ENCODE results near the gene CFAP69. TPM values are rescaled to one million over a fixed set of nuclear protein-coding genes. Genes with fewer than 3 reads are reported as not detected.

The CFAP69 gene
- total and polyA plus RNA-seq, 2 experiments from 2014 or later = 4.9 to 7.9 TPM

DNA sequence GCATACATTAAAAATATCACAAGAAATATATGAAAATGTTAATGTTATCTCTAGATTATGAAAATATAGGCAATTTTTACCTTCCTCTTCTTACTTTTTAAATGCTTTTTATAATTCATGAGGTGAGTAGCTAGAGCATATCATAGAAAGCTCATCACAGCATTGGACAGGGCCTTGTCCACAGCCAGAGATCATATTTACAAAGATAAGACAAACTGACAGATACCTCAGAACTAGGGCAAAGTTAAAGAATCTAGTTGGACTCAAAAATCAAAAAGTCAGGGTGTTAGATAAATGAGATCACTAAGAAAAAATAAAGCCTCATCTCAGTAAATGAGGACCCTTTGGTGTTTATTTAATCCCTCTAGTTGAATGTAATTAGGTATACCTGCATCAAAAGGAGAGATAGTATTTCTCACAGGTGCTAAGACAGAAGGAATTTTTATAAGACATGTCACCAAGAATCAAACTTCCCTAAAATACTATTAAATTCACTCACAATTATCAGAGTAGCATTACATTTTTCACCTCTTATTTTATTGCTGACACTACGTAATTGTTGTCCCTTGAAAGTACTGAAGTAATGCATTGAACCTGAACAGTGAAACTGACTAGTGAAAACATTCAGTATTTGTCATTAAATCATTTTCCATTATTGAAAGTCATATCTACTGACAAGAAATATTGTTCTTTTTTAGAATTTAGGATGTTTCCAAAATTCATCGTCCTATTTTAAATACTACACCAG, 25.6 kb downstream of the CFAP69 start (continued):
- TF ChIP-seq, protein P1, sequence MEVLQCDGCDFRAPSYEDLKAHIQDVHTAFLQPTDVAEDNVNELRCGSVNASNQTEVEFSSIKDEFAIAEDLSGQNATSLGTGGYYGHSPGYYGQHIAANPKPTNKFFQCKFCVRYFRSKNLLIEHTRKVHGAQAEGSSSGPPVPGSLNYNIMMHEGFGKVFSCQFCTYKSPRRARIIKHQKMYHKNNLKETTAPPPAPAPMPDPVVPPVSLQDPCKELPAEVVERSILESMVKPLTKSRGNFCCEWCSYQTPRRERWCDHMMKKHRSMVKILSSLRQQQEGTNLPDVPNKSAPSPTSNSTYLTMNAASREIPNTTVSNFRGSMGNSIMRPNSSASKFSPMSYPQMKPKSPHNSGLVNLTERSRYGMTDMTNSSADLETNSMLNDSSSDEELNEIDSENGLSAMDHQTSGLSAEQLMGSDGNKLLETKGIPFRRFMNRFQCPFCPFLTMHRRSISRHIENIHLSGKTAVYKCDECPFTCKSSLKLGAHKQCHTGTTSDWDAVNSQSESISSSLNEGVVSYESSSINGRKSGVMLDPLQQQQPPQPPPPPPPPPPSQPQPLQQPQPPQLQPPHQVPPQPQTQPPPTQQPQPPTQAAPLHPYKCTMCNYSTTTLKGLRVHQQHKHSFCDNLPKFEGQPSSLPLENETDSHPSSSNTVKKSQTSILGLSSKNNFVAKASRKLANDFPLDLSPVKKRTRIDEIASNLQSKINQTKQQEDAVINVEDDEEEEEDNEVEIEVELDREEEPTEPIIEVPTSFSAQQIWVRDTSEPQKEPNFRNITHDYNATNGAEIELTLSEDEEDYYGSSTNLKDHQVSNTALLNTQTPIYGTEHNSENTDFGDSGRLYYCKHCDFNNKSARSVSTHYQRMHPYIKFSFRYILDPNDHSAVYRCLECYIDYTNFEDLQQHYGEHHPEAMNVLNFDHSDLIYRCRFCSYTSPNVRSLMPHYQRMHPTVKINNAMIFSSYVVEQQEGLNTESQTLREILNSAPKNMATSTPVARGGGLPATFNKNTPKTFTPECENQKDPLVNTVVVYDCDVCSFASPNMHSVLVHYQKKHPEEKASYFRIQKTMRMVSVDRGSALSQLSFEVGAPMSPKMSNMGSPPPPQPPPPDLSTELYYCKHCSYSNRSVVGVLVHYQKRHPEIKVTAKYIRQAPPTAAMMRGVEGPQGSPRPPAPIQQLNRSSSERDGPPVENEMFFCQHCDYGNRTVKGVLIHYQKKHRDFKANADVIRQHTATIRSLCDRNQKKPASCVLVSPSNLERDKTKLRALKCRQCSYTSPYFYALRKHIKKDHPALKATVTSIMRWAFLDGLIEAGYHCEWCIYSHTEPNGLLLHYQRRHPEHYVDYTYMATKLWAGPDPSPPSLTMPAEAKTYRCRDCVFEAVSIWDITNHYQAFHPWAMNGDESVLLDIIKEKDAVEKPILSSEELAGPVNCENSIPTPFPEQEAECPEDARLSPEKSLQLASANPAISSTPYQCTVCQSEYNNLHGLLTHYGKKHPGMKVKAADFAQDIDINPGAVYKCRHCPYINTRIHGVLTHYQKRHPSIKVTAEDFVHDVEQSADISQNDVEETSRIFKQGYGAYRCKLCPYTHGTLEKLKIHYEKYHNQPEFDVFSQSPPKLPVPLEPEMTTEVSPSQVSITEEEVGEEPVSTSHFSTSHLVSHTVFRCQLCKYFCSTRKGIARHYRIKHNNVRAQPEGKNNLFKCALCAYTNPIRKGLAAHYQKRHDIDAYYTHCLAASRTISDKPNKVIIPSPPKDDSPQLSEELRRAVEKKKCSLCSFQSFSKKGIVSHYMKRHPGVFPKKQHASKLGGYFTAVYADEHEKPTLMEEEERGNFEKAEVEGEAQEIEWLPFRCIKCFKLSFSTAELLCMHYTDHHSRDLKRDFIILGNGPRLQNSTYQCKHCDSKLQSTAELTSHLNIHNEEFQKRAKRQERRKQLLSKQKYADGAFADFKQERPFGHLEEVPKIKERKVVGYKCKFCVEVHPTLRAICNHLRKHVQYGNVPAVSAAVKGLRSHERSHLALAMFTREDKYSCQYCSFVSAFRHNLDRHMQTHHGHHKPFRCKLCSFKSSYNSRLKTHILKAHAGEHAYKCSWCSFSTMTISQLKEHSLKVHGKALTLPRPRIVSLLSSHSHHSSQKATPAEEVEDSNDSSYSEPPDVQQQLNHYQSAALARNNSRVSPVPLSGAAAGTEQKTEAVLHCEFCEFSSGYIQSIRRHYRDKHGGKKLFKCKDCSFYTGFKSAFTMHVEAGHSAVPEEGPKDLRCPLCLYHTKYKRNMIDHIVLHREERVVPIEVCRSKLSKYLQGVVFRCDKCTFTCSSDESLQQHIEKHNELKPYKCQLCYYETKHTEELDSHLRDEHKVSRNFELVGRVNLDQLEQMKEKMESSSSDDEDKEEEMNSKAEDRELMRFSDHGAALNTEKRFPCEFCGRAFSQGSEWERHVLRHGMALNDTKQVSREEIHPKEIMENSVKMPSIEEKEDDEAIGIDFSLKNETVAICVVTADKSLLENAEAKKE (CRISPR knock-in tag; IDR thresholded peaks at IDR 0.05) = no peak
- TF ChIP-seq, protein P2, sequence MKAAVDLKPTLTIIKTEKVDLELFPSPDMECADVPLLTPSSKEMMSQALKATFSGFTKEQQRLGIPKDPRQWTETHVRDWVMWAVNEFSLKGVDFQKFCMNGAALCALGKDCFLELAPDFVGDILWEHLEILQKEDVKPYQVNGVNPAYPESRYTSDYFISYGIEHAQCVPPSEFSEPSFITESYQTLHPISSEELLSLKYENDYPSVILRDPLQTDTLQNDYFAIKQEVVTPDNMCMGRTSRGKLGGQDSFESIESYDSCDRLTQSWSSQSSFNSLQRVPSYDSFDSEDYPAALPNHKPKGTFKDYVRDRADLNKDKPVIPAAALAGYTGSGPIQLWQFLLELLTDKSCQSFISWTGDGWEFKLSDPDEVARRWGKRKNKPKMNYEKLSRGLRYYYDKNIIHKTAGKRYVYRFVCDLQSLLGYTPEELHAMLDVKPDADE (IDR thresholded peaks at IDR 0.05) = no peak
- no peak for TF ChIP-seq POLR2AphosphoS5 (IDR thresholded peaks at IDR 0.05; ENCODE audit: low read depth)
- no peak for TF ChIP-seq STAT1 (IDR thresholded peaks at IDR 0.05; ENCODE audit: unreplicated experiment)
- no peak for TF ChIP-seq ZNF114 (CRISPR knock-in tag; IDR thresholded peaks at IDR 0.05)
- no peak for TF ChIP-seq CREB1 (CRISPR knock-in tag; IDR thresholded peaks at IDR 0.05; ENCODE audit: low read depth)

DNA sequence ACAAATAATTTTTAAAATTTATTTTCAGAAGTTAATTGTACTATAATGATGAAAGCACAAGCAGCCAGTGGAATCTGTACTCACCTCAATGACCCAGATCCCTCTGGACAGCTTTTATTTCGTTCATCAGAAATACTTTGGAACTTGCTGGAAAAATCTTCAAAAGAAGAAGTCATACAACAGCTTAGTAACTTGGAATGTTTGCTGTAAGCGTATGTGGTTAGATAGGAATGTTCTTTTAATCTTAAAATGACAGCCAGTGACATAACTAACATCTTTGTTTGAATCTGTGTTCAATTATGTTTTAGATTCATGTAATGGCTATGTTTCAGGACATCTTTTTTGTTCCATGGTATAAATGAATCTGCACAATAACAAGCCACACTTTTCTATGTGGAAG, 26.8 kb downstream of the CFAP69 start:
- no peaks in the 10 kb centered on the region for H3K4me1 Mint-ChIP-seq
- Histone ChIP-seq H3K4me3 (no peak overlapping the region), H3K79me2 (replicated peaks; ENCODE audit: insufficient read depth) (no peaks in the 10 kb centered on the region), H4K20me1 (replicated peaks; ENCODE audit: insufficient read depth) (no peaks in the 10 kb centered on the region), H3K27ac (ENCODE audit: low read depth) (no peak overlapping the region), H3K4me1 (ENCODE audit: insufficient read depth) (no peaks in the 10 kb centered on the region), H3K36me3 (ENCODE audit: insufficient read depth) (no peaks in the 10 kb centered on the region), H3K27me3 (ENCODE audit: insufficient read depth) (no peaks in the 10 kb centered on the region), H2AFZ (no peak overlapping the region), H3K4me2 (no peak overlapping the region), H3F3A (replicated peaks; ENCODE audit: low read depth) (no peaks in the 10 kb centered on the region), H3K9me2 (ENCODE audit: insufficient read depth) (no peaks in the 10 kb centered on the region)
- H3K9me3 Mint-ChIP-seq = no peaks in the 10 kb centered on the region
- DNase-seq (ENCODE audit: low spot score) (no peak), ATAC-seq (no peak)
- no peak overlapping the region for H3K4me3 Mint-ChIP-seq
- H3K27ac Mint-ChIP-seq = no peak overlapping the region
- no peaks in the 10 kb centered on the region for H3K27me3 Mint-ChIP-seq (ENCODE audit: insufficient read depth, low read depth, poor library complexity)
- H3K36me3 Mint-ChIP-seq (ENCODE audit: low read depth) = no peaks in the 10 kb centered on the region
- TF ChIP-seq POLR2AphosphoS5 (IDR thresholded peaks at IDR 0.05; ENCODE audit: low read depth) (no peak), EZH2 (IDR thresholded peaks at IDR 0.05; ENCODE audit: low read depth, unreplicated experiment) (no peak), ZNF114 (CRISPR knock-in tag; IDR thresholded peaks at IDR 0.05) (no peak), NANOG (IDR thresholded peaks at IDR 0.05; ENCODE audit: borderline replicate concordance) (no peak), STAT1 (IDR thresholded peaks at IDR 0.05; ENCODE audit: unreplicated experiment) (no peak)
- TF ChIP-seq, protein P2 (IDR thresholded peaks at IDR 0.05) = no peak
- TF ChIP-seq, protein P3, sequence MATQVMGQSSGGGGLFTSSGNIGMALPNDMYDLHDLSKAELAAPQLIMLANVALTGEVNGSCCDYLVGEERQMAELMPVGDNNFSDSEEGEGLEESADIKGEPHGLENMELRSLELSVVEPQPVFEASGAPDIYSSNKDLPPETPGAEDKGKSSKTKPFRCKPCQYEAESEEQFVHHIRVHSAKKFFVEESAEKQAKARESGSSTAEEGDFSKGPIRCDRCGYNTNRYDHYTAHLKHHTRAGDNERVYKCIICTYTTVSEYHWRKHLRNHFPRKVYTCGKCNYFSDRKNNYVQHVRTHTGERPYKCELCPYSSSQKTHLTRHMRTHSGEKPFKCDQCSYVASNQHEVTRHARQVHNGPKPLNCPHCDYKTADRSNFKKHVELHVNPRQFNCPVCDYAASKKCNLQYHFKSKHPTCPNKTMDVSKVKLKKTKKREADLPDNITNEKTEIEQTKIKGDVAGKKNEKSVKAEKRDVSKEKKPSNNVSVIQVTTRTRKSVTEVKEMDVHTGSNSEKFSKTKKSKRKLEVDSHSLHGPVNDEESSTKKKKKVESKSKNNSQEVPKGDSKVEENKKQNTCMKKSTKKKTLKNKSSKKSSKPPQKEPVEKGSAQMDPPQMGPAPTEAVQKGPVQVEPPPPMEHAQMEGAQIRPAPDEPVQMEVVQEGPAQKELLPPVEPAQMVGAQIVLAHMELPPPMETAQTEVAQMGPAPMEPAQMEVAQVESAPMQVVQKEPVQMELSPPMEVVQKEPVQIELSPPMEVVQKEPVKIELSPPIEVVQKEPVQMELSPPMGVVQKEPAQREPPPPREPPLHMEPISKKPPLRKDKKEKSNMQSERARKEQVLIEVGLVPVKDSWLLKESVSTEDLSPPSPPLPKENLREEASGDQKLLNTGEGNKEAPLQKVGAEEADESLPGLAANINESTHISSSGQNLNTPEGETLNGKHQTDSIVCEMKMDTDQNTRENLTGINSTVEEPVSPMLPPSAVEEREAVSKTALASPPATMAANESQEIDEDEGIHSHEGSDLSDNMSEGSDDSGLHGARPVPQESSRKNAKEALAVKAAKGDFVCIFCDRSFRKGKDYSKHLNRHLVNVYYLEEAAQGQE (IDR thresholded peaks at IDR 0.05; ENCODE audit: unreplicated experiment) = no peak

All from GM23338 (cell line).